ENCODE data around the gene TNIK.

GRCh38 chr3:171185959-171186358 is 274.2 kb downstream of the TNIK start:
- no peak for TF ChIP-seq POLR2AphosphoS5 (IDR thresholded peaks at IDR 0.05)
- TF ChIP-seq CTCF (IDR thresholded peaks at IDR 0.05), result no peak

Measured in prostate gland (tissue), 2 donors.